Urinary bladder (tissue), 4 donors: ENCODE measurements around the gene PDLIM5. TPM values are rescaled to one million over a fixed set of nuclear protein-coding genes. Genes with fewer than 3 reads are reported as not detected.
"Not testable (repeated sequence)": the region's sequence is repeated elsewhere in the genome, so short reads cannot be mapped to it uniquely, and the experiment has no call there.

Experiments
- DNase-seq: peaks from one replicate; pipeline ENCODE4 v3.0.0-alpha.2; 2015; ENCODE audit errors: extremely low spot score
- H3K27ac ChIP-seq: one replicate; pipeline ENCODE4 v1.5.1; 2013; ENCODE audit warnings: low read depth, mild to moderate bottlenecking, moderate library complexity
- H3K36me3 ChIP-seq: one replicate; pipeline ENCODE4 v1.6.1; 2013; ENCODE audit warnings: mild to moderate bottlenecking, moderate library complexity; ENCODE audit not compliant: insufficient read depth
- H3K4me1 ChIP-seq: one replicate; pipeline ENCODE4 v1.6.1; 2013; ENCODE audit warnings: mild to moderate bottlenecking, moderate library complexity; ENCODE audit not compliant: insufficient read depth
- H3K4me3 ChIP-seq: one replicate; pipeline ENCODE4 v1.5.1; 2013; ENCODE audit warnings: low read depth, low read length
- WGBS: extraction: QIAGEN DNeasy Blood & Tissue Kit; methylation state at CpG from one replicate; pipeline ENCODE4 v1.1.7; 2013; 5-methylcytosine and 5-hydroxymethylcytosine counted together
- polyA plus RNA-seq: library from polyadenylated mRNA; stranded (reverse); fragments of 200-250 nt; gene quantifications from one replicate; pipeline ENCODE4 v1.2.3, GENCODE V29; 2013
- total RNA-seq: library from RNA; depleted of rRNA; stranded (reverse); fragments of >200 nt; gene quantifications from one replicate; pipeline ENCODE4 v1.2.3, GENCODE V29; 2014
- donor health status: healthy with polysubstance abuse.
- donor health status: healthy.

The PDLIM5 gene
- total and polyA plus RNA-seq, 2 donors = 60.8 to 243 TPM

DNA sequence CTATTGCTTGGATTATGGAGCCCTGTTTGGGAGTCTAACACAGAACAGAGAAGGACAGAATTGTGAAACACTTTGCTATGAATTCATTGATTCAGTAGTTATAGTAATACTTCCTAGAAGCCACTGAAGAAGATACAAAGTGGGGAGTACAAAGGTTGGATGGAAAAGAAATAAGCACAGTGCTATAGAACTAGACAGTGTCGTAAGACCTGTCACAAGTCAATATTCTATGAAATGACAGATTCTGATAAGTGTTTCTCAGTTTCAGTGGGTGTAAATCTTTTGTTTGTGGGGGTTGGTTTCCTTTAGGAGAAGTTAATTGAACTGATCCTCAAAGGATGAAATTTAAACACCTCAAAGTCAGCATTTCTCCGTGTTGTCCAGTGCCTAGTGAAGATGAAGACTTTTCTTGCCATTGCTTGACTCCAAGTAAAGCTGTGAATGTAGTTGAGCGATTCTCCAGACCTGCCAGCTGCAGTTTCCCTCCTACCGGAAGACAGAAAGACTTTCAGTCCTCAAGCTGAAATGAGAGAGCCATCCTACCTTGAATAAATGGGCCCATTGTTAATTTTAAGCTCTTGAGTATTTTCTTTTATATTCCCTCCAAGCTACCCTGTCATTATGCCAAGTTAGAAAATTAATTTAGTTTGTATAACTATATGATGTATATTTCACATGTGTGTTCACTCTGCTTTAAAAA lies 7.9 kb downstream of the PDLIM5 start:
- no peaks in the 10 kb centered on the region for H3K4me1 ChIP-seq
- WGBS = 89% methylated on average over 4 of the region's 4 CpGs

GRCh38 chr4:94461506-94461905 lies 9.8 kb downstream of the PDLIM5 start:
- Histone ChIP-seq H3K4me3 (no peak overlapping the region), H3K4me1 (no peaks in the 10 kb centered on the region), H3K27ac (peak overlapping the region; percentile 10), H3K36me3 (no peaks in the 10 kb centered on the region)
- 93% methylated on average over 2 of the region's 2 CpGs for WGBS
- no peak for DNase-seq

More for the DNA sequence above, 7.9 kb downstream of the PDLIM5 start:
- Histone ChIP-seq H3K4me3 (no peak overlapping the region), H3K36me3 (no peaks in the 10 kb centered on the region), H3K27ac (no peak overlapping the region)
- no peak for DNase-seq

DNA sequence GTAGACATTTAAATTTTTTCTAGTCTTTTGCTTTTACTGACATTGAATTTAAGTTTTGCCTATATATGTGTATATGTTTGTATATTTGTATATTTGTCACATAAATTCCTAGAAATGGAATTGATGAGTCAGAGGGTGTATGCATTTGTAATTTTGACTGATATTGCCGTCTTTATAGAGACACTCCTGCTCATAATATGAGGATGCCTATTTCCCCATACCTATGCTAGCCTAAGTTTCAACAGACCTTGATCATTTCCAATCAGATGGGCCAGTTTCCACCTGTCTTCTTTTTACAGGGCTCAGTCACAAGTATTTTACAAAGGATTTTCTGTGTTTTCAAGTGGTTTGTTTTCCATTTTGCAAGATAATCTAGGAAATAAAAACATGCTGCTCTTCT lies 10.8 kb downstream of the PDLIM5 start:
- Histone ChIP-seq H3K27ac (no peak overlapping the region), H3K36me3 (no peaks in the 10 kb centered on the region), H3K4me1 (no peaks in the 10 kb centered on the region), H3K4me3 (no peak overlapping the region)
- no peak for DNase-seq
- 82% methylated on average over 1 of the region's 1 CpG for WGBS

- WGBS = 94% methylated on average over 1 of the region's 1 CpG
- no peak for DNase-seq
- no peaks in the 10 kb centered on the region for H3K36me3 ChIP-seq
- H3K4me1 ChIP-seq = no peaks in the 10 kb centered on the region
- peak overlapping the region; percentile 38 for H3K27ac ChIP-seq
- no peak overlapping the region for H3K4me3 ChIP-seq
Measured at GRCh38 chr4:94463771-94464170, 12.0 kb downstream of the PDLIM5 start.

- Histone ChIP-seq H3K4me3 (no peak overlapping the region), H3K27ac (no peak overlapping the region), H3K36me3 (no peaks in the 10 kb centered on the region), H3K4me1 (no peaks in the 10 kb centered on the region)
- DNase-seq = no peak
Measured at GRCh38 chr4:94466371-94466770, 14.6 kb downstream of the PDLIM5 start.

DNA sequence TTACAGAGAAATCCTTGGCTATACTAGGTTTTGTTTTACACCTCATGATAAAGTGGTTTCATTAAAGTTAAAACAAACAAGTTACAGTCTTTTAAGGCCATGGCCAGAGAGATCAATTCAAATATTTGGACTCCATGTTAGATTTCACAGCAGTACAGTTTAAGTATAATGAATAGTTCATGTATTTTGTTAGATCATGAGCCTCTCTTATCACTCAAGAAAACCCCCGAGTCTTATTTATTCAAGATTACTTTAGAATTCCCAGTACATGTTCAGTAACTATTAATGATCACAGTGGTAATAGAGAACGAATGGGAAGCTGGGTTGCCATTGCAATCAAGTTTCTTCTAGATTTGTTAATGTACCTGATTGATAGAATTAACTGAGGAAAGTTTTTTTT lies 15.2 kb downstream of the PDLIM5 start:
- no peak overlapping the region for H3K4me3 ChIP-seq
- WGBS = 65% methylated on average over 2 of the region's 2 CpGs
- H3K36me3 ChIP-seq = no peaks in the 10 kb centered on the region
- DNase-seq = no peak
- H3K27ac ChIP-seq = no peak overlapping the region
- no peaks in the 10 kb centered on the region for H3K4me1 ChIP-seq

DNA sequence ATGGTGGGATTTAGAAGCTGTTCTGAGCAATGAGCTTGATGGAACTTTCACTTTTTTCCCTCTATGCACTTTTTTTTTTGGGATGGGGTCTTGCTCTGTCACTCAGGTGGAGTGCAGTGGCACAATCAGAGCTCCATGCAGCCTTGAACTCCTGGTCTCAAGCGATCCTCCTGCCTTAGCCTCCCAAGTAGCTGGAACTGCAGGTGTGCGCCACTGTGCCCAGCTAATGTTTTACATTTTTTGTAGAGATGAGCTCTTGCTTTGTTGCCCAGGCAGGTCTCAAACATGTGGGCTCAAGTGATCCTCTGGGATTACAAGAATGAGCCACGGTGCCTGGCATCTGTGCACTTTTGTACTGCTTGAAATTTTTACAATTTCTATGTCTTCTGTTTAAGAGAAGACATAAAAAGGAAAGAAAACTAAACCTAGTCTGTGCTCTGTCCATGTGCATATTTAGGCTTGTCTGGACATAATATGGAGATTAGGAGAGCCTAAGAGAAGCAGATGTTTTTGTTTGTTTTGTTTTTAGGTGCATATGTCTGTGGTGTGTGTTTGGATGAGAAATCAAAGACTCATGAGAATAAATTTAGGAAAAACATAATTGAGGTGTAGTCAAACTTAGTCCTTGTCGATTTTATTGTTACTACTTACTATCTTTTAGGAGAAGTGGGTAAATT lies 16.5 kb downstream of the PDLIM5 start:
- no peak for DNase-seq
- Histone ChIP-seq H3K36me3 (no peaks in the 10 kb centered on the region), H3K4me1 (peaks cover 2% of the 10 kb centered on the region), H3K27ac (no peak overlapping the region), H3K4me3 (no peak overlapping the region)
- WGBS = 70% methylated on average over 4 of the region's 4 CpGs

- 49% methylated on average over 1 of the region's 1 CpG for WGBS
- no peak for DNase-seq
- Histone ChIP-seq H3K4me3 (no peak overlapping the region), H3K36me3 (no peaks in the 10 kb centered on the region), H3K4me1 (peaks cover 2% of the 10 kb centered on the region), H3K27ac (no peak overlapping the region)
Measured at GRCh38 chr4:94469221-94469784, 17.6 kb downstream of the PDLIM5 start.

- H3K4me1 ChIP-seq = peaks cover 2% of the 10 kb centered on the region
- no peak overlapping the region for H3K27ac ChIP-seq
- WGBS = 62% methylated on average over 4 of the region's 4 CpGs
- H3K36me3 ChIP-seq = no peaks in the 10 kb centered on the region
- H3K4me3 ChIP-seq = no peak overlapping the region
- no peak for DNase-seq
Measured at GRCh38 chr4:94470132-94470531, 18.4 kb downstream of the PDLIM5 start.

- WGBS = 95% methylated on average over 4 of the region's 4 CpGs
- not testable (repeated sequence) for DNase-seq, H3K4me1 ChIP-seq, H3K27ac ChIP-seq, H3K4me3 ChIP-seq, H3K36me3 ChIP-seq
Measured at GRCh38 chr4:94470782-94471181, 19.0 kb downstream of the PDLIM5 start.

GRCh38 chr4:94472056-94472826 lies 20.5 kb downstream of the PDLIM5 start:
- peaks cover 2% of the 10 kb centered on the region for H3K4me1 ChIP-seq
- WGBS = 85% methylated on average over 5 of the region's 5 CpGs
- no peaks in the 10 kb centered on the region for H3K36me3 ChIP-seq
- DNase-seq = no peak
- no peak overlapping the region for H3K4me3 ChIP-seq
- no peak overlapping the region for H3K27ac ChIP-seq

GRCh38 chr4:94475050-94475449 lies 23.3 kb downstream of the PDLIM5 start:
- WGBS = 91% methylated on average over 2 of the region's 2 CpGs
- Histone ChIP-seq H3K27ac (no peak overlapping the region), H3K4me1 (peaks cover 2% of the 10 kb centered on the region), H3K36me3 (no peaks in the 10 kb centered on the region), H3K4me3 (no peak overlapping the region)
- no peak for DNase-seq

GRCh38 chr4:94475794-94476193 lies 24.1 kb downstream of the PDLIM5 start:
- H3K36me3 ChIP-seq = no peaks in the 10 kb centered on the region
- 70% methylated on average over 2 of the region's 2 CpGs for WGBS
- no peak overlapping the region for H3K27ac ChIP-seq
- DNase-seq = no peak
- no peak overlapping the region for H3K4me3 ChIP-seq
- H3K4me1 ChIP-seq = peaks cover 2% of the 10 kb centered on the region
